Left lung (tissue), 10 donors: ENCODE data around the gene CYTH2. TPM values are rescaled to one million over a fixed set of nuclear protein-coding genes. Genes with fewer than 3 reads are reported as not detected.
"Not testable (repeated sequence)": the region's sequence is repeated elsewhere in the genome, so short reads cannot be mapped to it uniquely, and the experiment has no call there.

ENCODE experiments used
- ATAC-seq: fragments of 200-7000 bp; cut with Tn5 transposase; one replicate; pipeline ENCODE4 v1.9.1; 2020; ENCODE audit warnings: moderate library complexity
- DNase-seq, 4 donors: peaks; one replicate each; pipeline ENCODE4 v3.0.0-alpha.2; 2013 to 2020
- H3K27ac ChIP-seq, 2 donors: fragments of 200-600 bp; sonication (generic) in 1 of 2; one replicate each; pipeline versions ENCODE4 v1.5.0 to v1.8.0; 2020 to 2021
- H3K27me3 ChIP-seq, 2 donors: fragments of 200-600 bp; sonication (generic) in 1 of 2; one replicate each; pipeline versions ENCODE4 v1.5.0 to v1.8.0; 2020 to 2021
- H3K36me3 ChIP-seq, 2 donors: fragments of 200-600 bp; sonication (generic) in 1 of 2; one replicate each; pipeline versions ENCODE4 v1.5.0 to v1.8.0; 2020 to 2021
- H3K4me1 ChIP-seq, 2 donors: fragments of 200-600 bp; one replicate each; pipeline ENCODE4 v1.8.0; 2021
- H3K4me3 ChIP-seq, 2 donors: fragments of 200-600 bp; sonication (generic) in 1 of 2; one replicate each; pipeline versions ENCODE4 v1.5.0 to v1.8.0; 2020 to 2021; ENCODE audit warnings: mild to moderate bottlenecking in 1 of 2
- H3K9me3 ChIP-seq, 2 donors: fragments of 200-600 bp; sonication (generic) in 1 of 2; one replicate each; pipeline versions ENCODE4 v1.5.0 to v1.8.0; 2020 to 2021
- CTCF ChIP-seq, 2 donors: fragments of 200-600 bp; sonication (generic) in 1 of 2; IDR thresholded peaks; one replicate each; pipeline versions ENCODE4 v1.5.0 to v1.8.0; 2021; ENCODE audit warnings: antibody characterized with exemption in 2 of 2
- intact Hi-C, 2 donors: fragments of 100-400 bp; cut with DNase I; formaldehyde crosslinking; loops; one replicate each; pipeline versions ENCODE4 v1.11.2 to v1.14.2; 2022
- polyA plus RNA-seq, 6 donors: library from polyadenylated mRNA; unstranded; fragments of 120-200 nt; gene quantifications; one replicate each; pipeline ENCODE4 v1.2.1, GENCODE V29; 2013; ENCODE audit not compliant: insufficient read length in 6 of 6
- total RNA-seq, 2 donors: library from RNA; stranded (reverse); fragmentation: NEBNext Ultra II Directional; extraction: Animal tissue kit (Norgen Biotek cat#: 25700); gene quantifications; one replicate each; pipeline ENCODE4 v1.2.1, GENCODE V29; 2021
- donor health status: DM: no; HTN: yes; CAD: no.
- donor health status: DM: no; HTN: no; CAD: no.

The CYTH2 gene
- total and polyA plus RNA-seq, 8 donors: 49.8 to 108 (median 88.7) TPM

- ATAC-seq: no peak
- TF ChIP-seq CTCF (IDR thresholded peaks at IDR 0.05): no peak
- peaks cover 0 to 4% of the 10 kb centered on the region in 2 donors for H3K27me3 ChIP-seq
- H3K27ac ChIP-seq: no peak overlapping the region
- intact Hi-C loops: no loop called here
- DNase-seq: no peak
- H3K4me3 ChIP-seq: no peak overlapping the region
- peaks cover 8 to 23% of the 10 kb centered on the region in 2 donors for H3K4me1 ChIP-seq
- no peaks in the 10 kb centered on the region for H3K9me3 ChIP-seq
- peaks cover 0 to 22% of the 10 kb centered on the region in 2 donors for H3K36me3 ChIP-seq
Measured at GRCh38 chr19:48481846-48482639, 12.9 kb downstream of the CYTH2 start.

- Histone ChIP-seq H3K9me3 (no peaks in the 10 kb centered on the region), H3K4me1 (peaks cover 8 to 23% of the 10 kb centered on the region in 2 donors), H3K27me3 (peaks cover 0 to 4% of the 10 kb centered on the region in 2 donors), H3K4me3 (no peak overlapping the region), H3K36me3 (peaks cover 0 to 10% of the 10 kb centered on the region in 2 donors), H3K27ac (no peak overlapping the region)
- no peak for TF ChIP-seq CTCF (IDR thresholded peaks at IDR 0.05)
- no peak for DNase-seq
- ATAC-seq: no peak
- intact Hi-C loops: no loop called here
Measured at GRCh38 chr19:48483301-48483700, 14.1 kb downstream of the CYTH2 start.

- DNase-seq: no peak
- no peak for TF ChIP-seq CTCF (IDR thresholded peaks at IDR 0.05)
- Histone ChIP-seq H3K4me1 (peaks cover 8 to 23% of the 10 kb centered on the region in 2 donors), H3K4me3 (no peak overlapping the region), H3K27ac (no peak overlapping the region), H3K36me3 (peaks cover 0 to under 1% of the 10 kb centered on the region in 2 donors), H3K9me3 (no peaks in the 10 kb centered on the region), H3K27me3 (peaks cover 0 to 4% of the 10 kb centered on the region in 2 donors)
- intact Hi-C loops: no loop called here
- ATAC-seq: no peak
Measured at GRCh38 chr19:48484247-48484893, 15.2 kb downstream of the CYTH2 start.

- Histone ChIP-seq H3K27ac (no peak overlapping the region), H3K4me1 (peaks cover 6 to 26% of the 10 kb centered on the region in 2 donors), H3K9me3 (no peaks in the 10 kb centered on the region), H3K27me3 (peaks cover 0 to 8% of the 10 kb centered on the region in 2 donors), H3K4me3 (no peak overlapping the region), H3K36me3 (no peaks in the 10 kb centered on the region)
- no peak for TF ChIP-seq CTCF (IDR thresholded peaks at IDR 0.05)
- intact Hi-C loops: no loop called here
- ATAC-seq (no peak), DNase-seq (no peak)
Measured at GRCh38 chr19:48484931-48485612, 15.9 kb downstream of the CYTH2 start.

GRCh38 chr19:48486706-48487105, 17.5 kb downstream of the CYTH2 start:
- peaks cover 0 to 24% of the 10 kb centered on the region in 2 donors for H3K4me1 ChIP-seq
- H3K27ac ChIP-seq, ATAC-seq, DNase-seq, H3K4me3 ChIP-seq, intact Hi-C loops, H3K9me3 ChIP-seq, H3K36me3 ChIP-seq: not testable (repeated sequence)
- peaks cover 0 to 20% of the 10 kb centered on the region in 2 donors for H3K27me3 ChIP-seq
